ENCODE results near the gene GID4.

GID4 gene

DNA sequence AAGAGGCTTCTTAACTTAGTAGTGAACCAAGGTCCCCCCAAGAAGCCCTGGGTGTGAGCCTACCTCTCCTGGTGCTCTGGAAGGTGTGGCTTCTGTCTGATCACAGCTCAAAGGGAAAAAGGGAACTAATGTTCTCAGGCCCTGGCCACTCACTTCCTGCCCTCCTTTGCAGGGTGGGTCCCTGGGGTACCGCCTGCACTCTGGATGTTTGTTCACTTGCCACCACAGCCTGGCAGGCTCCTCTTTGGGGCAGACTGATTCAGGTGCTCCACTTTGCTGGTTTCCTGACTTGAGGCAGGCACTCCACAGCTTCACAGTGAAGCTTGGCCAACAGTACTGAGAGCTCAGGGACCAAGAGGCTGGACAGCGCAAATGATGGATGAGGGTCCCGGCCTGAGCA, 63.4 kb downstream of the GID4 start:
- no peak for DNase-seq (ENCODE audit: low read depth)

GRCh38 chr17:18105027-18105426, 65.8 kb downstream of the GID4 start:
- no peak for DNase-seq (ENCODE audit: low read depth)

- no peak for DNase-seq (ENCODE audit: low read depth)
Observed at GRCh38 chr17:18105595-18105994, 66.4 kb downstream of the GID4 start.

DNA sequence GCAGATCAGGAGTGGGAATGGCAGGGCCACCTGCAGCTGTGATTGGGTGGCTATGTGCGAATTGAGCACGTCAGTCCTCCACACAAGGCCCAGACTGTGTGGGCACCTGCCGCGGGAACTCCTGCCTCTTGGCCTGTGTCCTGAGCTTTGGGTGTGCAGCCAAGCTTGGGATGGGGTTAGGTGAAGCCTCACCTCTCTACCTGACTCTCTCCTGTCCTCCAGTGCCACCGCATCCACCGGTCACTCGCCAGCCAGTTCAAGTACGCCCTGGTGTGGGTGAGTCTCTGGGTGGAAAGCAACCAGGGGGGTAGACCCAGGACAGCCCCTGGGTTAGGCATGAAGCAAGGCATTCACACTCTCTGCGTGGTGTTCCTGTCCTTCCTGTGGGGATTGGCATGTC, 67.0 kb downstream of the GID4 start:
- no peak for DNase-seq (ENCODE audit: low read depth)

GRCh38 chr17:18107061-18107790, 68.0 kb downstream of the GID4 start:
- no peak for DNase-seq (ENCODE audit: low read depth)

GRCh38 chr17:18107971-18108370, 68.8 kb downstream of the GID4 start:
- no peak for DNase-seq (ENCODE audit: low read depth)

- DNase-seq (ENCODE audit: low read depth), result no peak
Observed at GRCh38 chr17:18108401-18109312, 69.4 kb downstream of the GID4 start, which contains the start of gene MYO15A. Gene MYO15A (plus strand): TSS chr17:18108756. CDS start chr17:18118801, 10,045 bp downstream.

DNA sequence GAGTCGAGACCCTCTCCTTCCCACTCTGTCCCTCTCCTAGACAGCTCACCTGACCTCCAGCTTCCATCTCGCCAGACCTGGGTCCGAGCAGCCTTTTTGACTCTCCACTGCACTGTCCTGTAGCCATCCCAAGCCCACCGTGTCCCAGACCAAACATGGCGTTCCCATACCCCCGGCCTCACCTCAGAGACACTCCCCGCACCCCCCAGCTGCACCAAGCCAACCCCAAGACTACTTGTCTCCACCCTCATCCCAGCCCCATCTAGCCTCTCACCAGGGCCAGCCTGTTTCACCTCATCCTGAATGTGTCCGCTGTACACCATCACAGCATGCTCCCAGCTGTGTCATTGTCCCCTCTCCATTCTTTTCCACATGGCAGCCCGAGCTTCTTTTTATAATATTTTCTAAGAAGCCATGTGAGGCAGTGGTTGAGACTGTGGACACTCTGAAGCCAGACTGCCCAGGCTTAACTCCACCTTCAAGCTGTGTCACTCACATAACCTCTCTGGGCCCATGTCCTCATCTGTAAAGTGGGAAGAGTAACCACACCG, 70.8 kb downstream of the GID4 start:
- no peak for DNase-seq (ENCODE audit: low read depth)

DNA sequence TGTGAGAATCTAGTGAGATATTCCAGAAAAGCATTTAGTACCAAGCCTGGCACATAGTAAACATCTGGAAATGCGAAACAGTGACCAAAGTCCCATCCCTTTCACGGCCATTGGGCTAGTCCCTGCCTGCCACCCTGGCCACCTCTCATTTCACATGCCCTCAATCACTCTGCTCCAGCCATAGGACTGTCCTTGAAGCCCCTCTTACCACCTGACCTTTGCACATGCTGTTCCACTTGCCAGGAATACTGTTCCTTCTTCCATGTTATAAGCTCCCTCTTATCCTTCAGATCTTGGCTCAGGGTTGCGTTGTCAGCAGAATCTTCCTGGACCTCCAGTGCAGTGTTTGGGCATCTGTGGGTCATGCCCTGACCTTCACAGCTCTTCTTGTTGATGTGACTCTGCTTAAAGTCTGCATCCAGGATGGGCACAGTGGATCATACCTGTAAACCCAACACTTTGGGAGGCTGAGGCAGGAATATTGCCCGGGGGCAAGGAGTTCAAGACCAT, 71.5 kb downstream of the GID4 start:
- DNase-seq (ENCODE audit: low read depth), result no peak

GRCh38 chr17:18111330-18111971, 72.2 kb downstream of the GID4 start:
- no peak for DNase-seq (ENCODE audit: low read depth)

DNA sequence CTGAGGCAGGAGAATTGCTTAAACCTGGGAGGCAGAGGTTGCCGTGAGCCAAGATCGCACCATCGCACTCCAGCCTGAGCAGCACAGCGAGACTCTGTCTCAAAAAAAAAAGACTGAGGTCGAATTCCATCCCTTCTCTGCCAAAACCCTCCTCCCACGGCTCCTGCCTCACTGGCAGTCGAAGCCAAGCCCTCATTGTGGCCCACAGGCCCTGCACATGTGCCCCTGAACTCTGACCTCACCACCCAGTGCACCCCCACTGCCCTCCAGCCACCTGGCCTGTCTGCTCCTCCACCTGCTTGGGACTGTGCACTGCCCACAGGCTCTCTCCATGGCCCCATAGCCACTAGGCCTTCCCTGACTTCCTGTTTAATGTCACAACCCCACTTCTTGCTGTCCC, 76.3 kb downstream of the GID4 start:
- no peak for DNase-seq (ENCODE audit: low read depth)

DNA sequence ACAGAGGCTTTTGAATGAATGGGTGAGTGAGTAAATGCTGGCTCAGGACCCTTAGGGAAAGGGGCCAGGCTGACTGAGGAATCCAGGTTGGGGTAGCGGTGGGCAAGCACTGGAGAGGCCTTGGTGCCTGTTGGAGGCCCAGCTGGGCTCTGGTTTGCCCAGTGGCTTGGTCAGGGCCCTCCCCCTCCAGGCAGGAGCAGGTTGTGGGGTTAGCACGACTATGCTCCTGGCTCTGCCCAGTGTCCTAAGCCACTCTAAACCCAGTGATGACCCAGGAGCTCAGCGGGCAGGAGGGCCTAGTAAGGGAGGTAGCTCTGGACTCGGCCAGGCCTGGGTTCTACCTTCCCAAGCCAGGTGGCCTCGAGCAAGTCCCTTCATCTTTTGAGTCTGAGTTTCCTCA, 76.9 kb downstream of the GID4 start:
- DNase-seq (ENCODE audit: low read depth), result no peak

GRCh38 chr17:18117533-18117932, 78.3 kb downstream of the GID4 start:
- DNase-seq (ENCODE audit: low read depth), result no peak
